Activated naive CD4-positive, alpha-beta T cell treated with anti-CD3 and anti-CD28 coated beads, Interleukin-2, amount 10 ng/mL, durations not matched to agents 7 days and 5 days (primary cell): ENCODE results near the gene C3orf52.
A peak's percentile ranks its signal among the peaks of the same experiment; 100 is the strongest.

Source experiments
- CTCF ChIA-PET: fragments of 350-600 bp; sonication (Branson Sonifier 250); formaldehyde crosslinking; loops from one replicate; lab custom pipeline; 2021; ENCODE audit warnings: antibody characterized with exemption; lab: Charles Lee
- DNase-seq: peaks from one replicate; pipeline ENCODE4 v3.0.0-alpha.2; 2020
- H3K27ac Mint-ChIP-seq: one replicate; pipeline ENCODE4 v1.8.0; 2021; ENCODE audit warnings: mild to moderate bottlenecking, moderate library complexity, mixed read lengths
- H3K27me3 Mint-ChIP-seq: one replicate; pipeline ENCODE4 v1.8.0; 2021; ENCODE audit warnings: mild to moderate bottlenecking, mixed read lengths
- H3K36me3 Mint-ChIP-seq: one replicate; pipeline ENCODE4 v1.8.0; 2021; ENCODE audit warnings: mixed read lengths
- H3K4me1 Mint-ChIP-seq: one replicate; pipeline ENCODE4 v1.8.0; 2021; ENCODE audit warnings: mixed read lengths
- H3K4me3 Mint-ChIP-seq: one replicate; pipeline ENCODE4 v1.8.0; 2021; ENCODE audit warnings: mild to moderate bottlenecking, moderate library complexity, mixed read lengths
- H3K9me3 Mint-ChIP-seq: one replicate; pipeline ENCODE4 v1.8.0; 2021; ENCODE audit warnings: mixed read lengths

Gene C3orf52

DNA sequence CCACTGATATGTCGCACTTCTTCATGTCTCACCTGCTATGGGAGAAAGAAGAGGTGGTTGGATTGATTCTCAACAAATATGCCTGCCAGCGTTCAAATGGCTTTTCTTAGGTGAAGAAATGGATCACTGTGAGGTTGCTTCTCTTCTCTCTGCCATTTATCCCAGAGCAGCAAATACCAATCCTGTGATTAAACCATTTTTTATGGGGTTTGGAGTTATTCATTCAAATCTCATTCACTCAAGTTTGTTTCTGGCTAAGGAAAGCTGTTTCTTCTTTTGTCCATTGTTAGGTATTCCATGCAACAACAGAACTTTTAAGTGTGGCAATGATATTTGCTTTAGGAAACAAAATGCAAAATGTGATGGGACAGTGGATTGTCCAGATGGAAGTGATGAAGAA, 12.2 kb upstream of the C3orf52 start:
- CTCF ChIA-PET = no interaction called here
- H3K36me3 Mint-ChIP-seq = peaks cover 19% of the 10 kb centered on the region
- peaks cover 3% of the 10 kb centered on the region for H3K27me3 Mint-ChIP-seq
- H3K4me3 Mint-ChIP-seq = no peak overlapping the region
- no peak for DNase-seq
- peaks cover 18% of the 10 kb centered on the region for H3K9me3 Mint-ChIP-seq
- no peak overlapping the region for H3K27ac Mint-ChIP-seq
- peaks cover 58% of the 10 kb centered on the region for H3K4me1 Mint-ChIP-seq

- Mint-ChIP-seq H3K27ac (peak overlapping the region; percentile 83), H3K9me3 (peaks cover 15% of the 10 kb centered on the region), H3K27me3 (peaks cover 8% of the 10 kb centered on the region), H3K36me3 (peaks cover 16% of the 10 kb centered on the region), H3K4me3 (peak overlapping the region; percentile 22), H3K4me1 (peaks cover 58% of the 10 kb centered on the region)
- CTCF ChIA-PET = no interaction called here
- peak; percentile 68 for DNase-seq
These were observed 11.3 kb upstream of the C3orf52 start for GRCh38 chr3:112074616-112075497.

DNA sequence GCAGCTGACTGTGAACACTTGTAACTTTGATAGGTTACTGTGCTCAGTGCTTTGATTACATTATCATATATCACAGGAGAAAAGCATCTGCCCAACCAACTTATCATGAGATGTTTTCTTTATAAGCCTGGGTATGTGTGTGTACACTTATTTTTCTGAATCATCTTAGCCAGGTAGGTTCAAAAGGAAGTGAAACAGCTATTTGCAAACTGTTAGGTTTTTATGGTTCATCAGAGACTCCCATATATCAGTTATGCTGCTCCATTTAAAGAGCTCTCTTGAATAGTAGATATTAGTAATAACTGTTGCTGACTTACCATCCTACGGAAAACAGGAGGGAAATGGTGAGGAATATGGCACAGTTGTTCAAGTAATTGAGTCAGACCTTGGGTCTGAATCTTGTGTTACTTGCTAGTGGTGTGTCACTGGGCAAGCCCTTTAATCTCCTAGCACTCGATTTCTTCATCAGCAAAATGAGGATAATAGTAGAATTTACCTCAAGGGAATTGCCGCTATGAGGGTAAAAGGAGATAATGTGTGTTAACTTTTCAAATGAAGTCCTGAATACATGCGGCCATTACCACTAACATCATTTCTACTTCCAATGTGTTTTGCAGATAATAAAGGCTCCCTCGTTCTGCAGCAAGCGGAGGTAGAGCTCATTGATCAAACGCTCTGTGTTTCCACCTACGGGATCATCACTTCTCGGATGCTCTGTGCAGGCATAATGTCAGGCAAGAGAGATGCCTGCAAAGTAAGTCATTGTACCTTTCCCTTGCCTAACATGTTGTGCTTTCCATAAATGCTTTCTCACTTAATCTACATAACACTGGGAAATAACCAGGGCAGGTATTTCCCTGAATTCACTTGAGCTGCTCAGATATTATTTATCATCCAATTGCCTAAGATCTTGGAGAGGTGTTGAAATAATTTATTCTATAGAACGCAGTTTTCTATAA, 7.8 kb upstream of the C3orf52 start:
- Mint-ChIP-seq H3K27me3 (peaks cover 8% of the 10 kb centered on the region), H3K4me3 (no peak overlapping the region), H3K27ac (no peak overlapping the region), H3K4me1 (peaks cover 33% of the 10 kb centered on the region), H3K36me3 (peaks cover 5% of the 10 kb centered on the region), H3K9me3 (peaks cover 1% of the 10 kb centered on the region)
- no peak for DNase-seq
- CTCF ChIA-PET = no interaction called here

DNA sequence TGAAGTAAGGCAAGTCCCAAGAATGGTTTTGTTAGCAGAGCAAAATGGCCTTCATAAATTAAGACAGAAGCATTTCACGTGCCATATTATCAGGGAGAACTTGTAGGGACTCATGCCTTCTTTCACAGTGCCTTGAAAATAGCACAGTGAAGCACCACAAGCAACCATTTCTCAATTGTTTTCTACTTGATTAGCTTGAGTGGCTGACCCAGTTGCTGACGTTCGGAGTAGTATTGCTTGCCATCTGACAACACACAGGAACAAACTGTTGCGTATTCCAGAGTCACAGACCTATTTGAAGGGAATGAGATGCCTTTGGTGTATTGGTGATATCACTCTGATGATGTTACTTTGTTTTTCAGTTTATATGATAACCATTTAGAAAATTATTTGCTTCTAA, 3.0 kb upstream of the C3orf52 start:
- peaks cover 35% of the 10 kb centered on the region for H3K4me1 Mint-ChIP-seq
- no peak overlapping the region for H3K27ac Mint-ChIP-seq
- CTCF ChIA-PET = no interaction called here
- H3K36me3 Mint-ChIP-seq = no peaks in the 10 kb centered on the region
- H3K4me3 Mint-ChIP-seq = no peak overlapping the region
- no peak for DNase-seq
- no peaks in the 10 kb centered on the region for H3K9me3 Mint-ChIP-seq
- H3K27me3 Mint-ChIP-seq = peaks cover 23% of the 10 kb centered on the region

- Mint-ChIP-seq H3K36me3 (no peaks in the 10 kb centered on the region), H3K4me1 (peaks cover 44% of the 10 kb centered on the region), H3K27ac (no peak overlapping the region), H3K27me3 (peaks cover 22% of the 10 kb centered on the region), H3K9me3 (no peaks in the 10 kb centered on the region), H3K4me3 (peak overlapping the region; percentile 69)
- no peak for DNase-seq
- CTCF ChIA-PET = interaction anchor here (1.3 kb wide), 1 partner anchor 27 kb away, joined by 5 read pairs; no protein-coding TSS in a partner anchor
These were observed 1.0 kb upstream of the C3orf52 start for GRCh38 chr3:112084980-112085705.

DNA sequence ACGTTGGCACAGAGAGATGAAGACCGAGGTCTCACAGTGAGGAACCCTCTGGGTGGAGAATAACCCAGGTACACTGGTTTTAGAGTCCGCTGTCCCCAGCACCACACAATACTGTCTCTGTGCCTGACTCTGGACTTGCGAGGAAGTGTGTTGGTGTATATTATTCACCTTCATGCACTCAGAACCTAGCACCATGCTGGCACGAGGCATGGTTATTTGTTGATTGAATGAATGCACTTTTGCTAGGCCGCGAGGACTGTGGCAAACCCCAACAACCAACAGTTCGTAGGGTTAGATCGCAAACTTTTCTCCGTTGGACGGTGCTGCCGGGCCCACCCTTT, 484 bp upstream of the C3orf52 start:
- Mint-ChIP-seq H3K27ac (peak overlapping the region; percentile 21), H3K36me3 (no peaks in the 10 kb centered on the region), H3K4me3 (peak overlapping the region; percentile 69), H3K9me3 (no peaks in the 10 kb centered on the region), H3K4me1 (peaks cover 50% of the 10 kb centered on the region), H3K27me3 (peaks cover 22% of the 10 kb centered on the region)
- CTCF ChIA-PET = no interaction called here
- no peak for DNase-seq

GRCh38 chr3:112086875-112087524, 811 bp downstream of the C3orf52 start:
- peaks cover 58% of the 10 kb centered on the region for H3K4me1 Mint-ChIP-seq
- peaks cover 22% of the 10 kb centered on the region for H3K27me3 Mint-ChIP-seq
- DNase-seq = no peak
- no peaks in the 10 kb centered on the region for H3K36me3 Mint-ChIP-seq
- peak overlapping the region; percentile 69 for H3K4me3 Mint-ChIP-seq
- no peak overlapping the region for H3K27ac Mint-ChIP-seq
- H3K9me3 Mint-ChIP-seq = no peaks in the 10 kb centered on the region
- CTCF ChIA-PET = interaction anchor here (0.5 to 2.3 kb wide), 2 partner anchors 14 to 24 kb away, joined by 3 to 5 read pairs; no protein-coding TSS in a partner anchor

- Mint-ChIP-seq H3K36me3 (peaks cover 2% of the 10 kb centered on the region), H3K4me1 (peaks cover 65% of the 10 kb centered on the region), H3K27ac (no peak overlapping the region), H3K27me3 (peaks cover 22% of the 10 kb centered on the region), H3K9me3 (no peaks in the 10 kb centered on the region), H3K4me3 (peak overlapping the region; percentile 69)
- CTCF ChIA-PET = interaction anchor here (1.2 to 2.3 kb wide), 2 partner anchors 24 to 98 kb away, joined by 3 to 5 read pairs; no protein-coding TSS in a partner anchor
- DNase-seq = no peak
These were observed 1.6 kb downstream of the C3orf52 start for GRCh38 chr3:112087746-112088145.

- no peak overlapping the region for H3K27ac Mint-ChIP-seq
- peaks cover 22% of the 10 kb centered on the region for H3K27me3 Mint-ChIP-seq
- CTCF ChIA-PET = interaction anchor here (2.3 kb wide), 1 partner anchor 22 kb away, joined by 5 read pairs; no protein-coding TSS in a partner anchor
- peaks cover 2% of the 10 kb centered on the region for H3K36me3 Mint-ChIP-seq
- no peak for DNase-seq
- H3K4me3 Mint-ChIP-seq = no peak overlapping the region
- H3K9me3 Mint-ChIP-seq = no peaks in the 10 kb centered on the region
- H3K4me1 Mint-ChIP-seq = peaks cover 72% of the 10 kb centered on the region
These were observed 2.8 kb downstream of the C3orf52 start for GRCh38 chr3:112088944-112089343.

GRCh38 chr3:112089956-112090886, 4.0 kb downstream of the C3orf52 start:
- CTCF ChIA-PET = no interaction called here
- Mint-ChIP-seq H3K36me3 (peaks cover 5% of the 10 kb centered on the region), H3K27me3 (peaks cover 22% of the 10 kb centered on the region), H3K9me3 (no peaks in the 10 kb centered on the region), H3K4me3 (no peak overlapping the region), H3K4me1 (peaks cover 69% of the 10 kb centered on the region), H3K27ac (no peak overlapping the region)
- no peak for DNase-seq

- CTCF ChIA-PET = no interaction called here
- no peak overlapping the region for H3K27ac Mint-ChIP-seq
- H3K4me1 Mint-ChIP-seq = peaks cover 62% of the 10 kb centered on the region
These were observed 4.8 kb downstream of the C3orf52 start for GRCh38 chr3:112090887-112091586.

More at GRCh38 chr3:112090887-112091586, 4.8 kb downstream of the C3orf52 start:
- Mint-ChIP-seq H3K4me3 (no peak overlapping the region), H3K27me3 (peaks cover 18% of the 10 kb centered on the region), H3K36me3 (peaks cover 10% of the 10 kb centered on the region), H3K9me3 (no peaks in the 10 kb centered on the region)
- DNase-seq = no peak
